Loucy (cell line): ENCODE measurements around the gene BCAN.

Experiments
- CTCF ChIP-seq: fragments of 200-600 bp; sonication (generic); conservative IDR thresholded peaks from 2 replicates; pipeline ENCODE4 v1.5.1; 2014; ENCODE audit warnings: mild to moderate bottlenecking, antibody characterized with exemption, low read length
- EZH2phosphoT487 ChIP-seq: fragments of 200-600 bp; IDR thresholded peaks from 2 replicates; pipeline ENCODE4 v1.6.1; 2018; ENCODE audit warnings: antibody characterized with exemption, mild to moderate bottlenecking, moderate library complexity, borderline replicate concordance

GRCh38 chr1:156659661-156659987 lies 17.7 kb downstream of the BCAN start:
- no peak for TF ChIP-seq CTCF
- TF ChIP-seq EZH2phosphoT487: no peak
